Measurements from ENCODE around the gene CALHM6. TPM values are rescaled to one million over a fixed set of nuclear protein-coding genes. Genes with fewer than 3 reads are reported as not detected.

The CALHM6 gene
- total and polyA plus RNA-seq, 2 of the 13 experiments (the other 11 are each of a cell fraction or from before 2014, with no cell fraction given), result not detected

- intact Hi-C loops (cut with micrococcal nuclease; ENCODE audit: unreplicated experiment) (no loop called here), in situ Hi-C loops (cut with HindIII; ENCODE audit: extremely low pct_ligation_motif_present, low pct_unique_long_range_greater_than_20kb) (no loop called here)
- no peak overlapping the region for H3K9ac ChIP-seq (ENCODE audit: insufficient read depth, low read depth, low read length)
- no peak overlapping the region for H2AFZ ChIP-seq (ENCODE audit: low read length)
- H3K79me2 ChIP-seq (ENCODE audit: insufficient read depth, low read length), result no peaks in the 10 kb centered on the region
- POLR2A ChIA-PET, result no interaction called here
- FAIRE-seq, result no peak
- H3K27me3 ChIP-seq (ENCODE audit: control insufficient read depth in 1 of 2, insufficient read depth in 2 of 2, low read length in 2 of 2), result no peaks in the 10 kb centered on the region
- H3K9me3 ChIP-seq (ENCODE audit: low read length), result no peaks in the 10 kb centered on the region
- H3K4me3 ChIP-seq (replicated peaks in 1 of 3; ENCODE audit: insufficient read depth in 1 of 3, low read depth in 2 of 3, low read length in 3 of 3), result no peak overlapping the region
- ATAC-seq, result no peak
- no peak overlapping the region for H3K27ac ChIP-seq (ENCODE audit: extremely low read length, insufficient read depth, low read length)
- H4K20me1 ChIP-seq (ENCODE audit: insufficient read depth, low read length), result no peaks in the 10 kb centered on the region
- BruUV-seq (replicated peaks), result no TSS peak
- H3K36me3 ChIP-seq (replicated peaks in 1 of 2; ENCODE audit: control insufficient read depth in 1 of 2, insufficient read depth in 2 of 2, low read length in 2 of 2), result no peaks in the 10 kb centered on the region
- no peak for DNase-seq (ENCODE audit: low spot score)
- TF ChIP-seq MXD1 (CRISPR knock-in tag; IDR thresholded peaks at IDR 0.05), result no peak
- TF ChIP-seq ZSCAN21 (CRISPR knock-in tag; IDR thresholded peaks at IDR 0.05; ENCODE audit: borderline replicate concordance), result no peak
- no peaks in the 10 kb centered on the region for H3K4me1 ChIP-seq (ENCODE audit: insufficient read depth, low read length)
- WGBS (ENCODE audit: low lambda C conversion rate), result 2% methylated on average over 1 of the region's 1 CpG
- CTCF ChIA-PET (ENCODE audit: low intra/inter-chr PET ratio, low total read pairs), result no interaction called here
- H3K4me2 ChIP-seq (ENCODE audit: low read depth, low read length), result no peak overlapping the region
These were observed 14.8 kb upstream of the CALHM6 start for GRCh38 chr6:116446399-116446798.

- CTCF ChIA-PET (ENCODE audit: low intra/inter-chr PET ratio, low total read pairs), result no interaction called here
- in situ Hi-C loops (cut with HindIII; ENCODE audit: extremely low pct_ligation_motif_present, low pct_unique_long_range_greater_than_20kb), result no loop called here
These were observed 14.1 kb upstream of the CALHM6 start for GRCh38 chr6:116447052-116447451.

More at GRCh38 chr6:116447052-116447451, 14.1 kb upstream of the CALHM6 start:
- Histone ChIP-seq H3K27me3 (ENCODE audit: control insufficient read depth in 1 of 2, insufficient read depth in 2 of 2, low read length in 2 of 2) (no peaks in the 10 kb centered on the region), H3K9ac (ENCODE audit: insufficient read depth, low read depth, low read length) (no peak overlapping the region), H2AFZ (ENCODE audit: low read length) (no peak overlapping the region), H3K4me1 (ENCODE audit: insufficient read depth, low read length) (no peaks in the 10 kb centered on the region), H3K36me3 (replicated peaks in 1 of 2; ENCODE audit: control insufficient read depth in 1 of 2, insufficient read depth in 2 of 2, low read length in 2 of 2) (no peaks in the 10 kb centered on the region), H3K4me2 (ENCODE audit: low read depth, low read length) (no peak overlapping the region), H3K9me3 (ENCODE audit: low read length) (no peaks in the 10 kb centered on the region), H3K4me3 (replicated peaks in 1 of 3; ENCODE audit: insufficient read depth in 1 of 3, low read depth in 2 of 3, low read length in 3 of 3) (no peak overlapping the region), H3K27ac (ENCODE audit: extremely low read length, insufficient read depth, low read length) (no peak overlapping the region), H3K79me2 (ENCODE audit: insufficient read depth, low read length) (no peaks in the 10 kb centered on the region), H4K20me1 (ENCODE audit: insufficient read depth, low read length) (no peaks in the 10 kb centered on the region)
- no TSS peak for BruUV-seq (replicated peaks)
- no peak for TF ChIP-seq ZBTB33 (CRISPR knock-in tag; IDR thresholded peaks at IDR 0.05)
- POLR2A ChIA-PET, result no interaction called here
- ATAC-seq, result no peak
- no peak for DNase-seq (ENCODE audit: low spot score)
- FAIRE-seq, result no peak
- WGBS (ENCODE audit: low lambda C conversion rate), result 16% methylated on average over 3 of the region's 3 CpGs
- intact Hi-C loops (cut with micrococcal nuclease; ENCODE audit: unreplicated experiment), result no loop called here

Measured in HepG2 (cell line).